Caco-2 (cell line): ENCODE data around the gene GNG3. TPM values are rescaled to one million over a fixed set of nuclear protein-coding genes. Genes with fewer than 3 reads are reported as not detected.

Experiments
- BruUV-seq: library from RNA; stranded (reverse); fragments of 400-500 nt; replicated peaks from 2 replicates; lab custom pipeline; 2021; lab: Mats Ljungman, UMichigan
- CTCF ChIA-PET: fragments of 300-600 bp; sonication (Branson Sonifier 250); formaldehyde crosslinking; loops from one replicate; lab custom pipeline; 2022; ENCODE audit warnings: antibody characterized with exemption; lab: Charles Lee
- POLR2A ChIA-PET: fragments of 300-600 bp; sonication (Branson Sonifier 250); formaldehyde crosslinking; loops from one replicate; lab custom pipeline; 2022; ENCODE audit warnings: antibody characterized with exemption; lab: Charles Lee
- DNase-seq, 2 experiments: peaks; one replicate each; pipeline versions ENCODE4 v3.0.0 to v3.0.0-alpha.2; 2020 to 2022
- H3K27me3 ChIP-seq: replicated peaks from 2 replicates; pipeline ENCODE4 v1.6.0; 2011; ENCODE audit warnings: low read length; ENCODE audit not compliant: control insufficient read depth, insufficient read depth
- H3K36me3 ChIP-seq: 2 replicates; pipeline ENCODE4 v1.5.1; 2011; ENCODE audit warnings: low read length; ENCODE audit not compliant: control insufficient read depth, insufficient read depth
- H3K4me1 ChIP-seq: fragments of 250-450 bp; sonication (Bioruptor Pico); 2 replicates; pipeline ENCODE4 v1.5.1; 2020; ENCODE audit warnings: mild to moderate bottlenecking
- H3K4me3 ChIP-seq: 2 replicates; pipeline ENCODE4 v1.5.1; 2011; ENCODE audit warnings: low read depth, mild to moderate bottlenecking, control low read depth, low read length
- H3K9me3 ChIP-seq: fragments of 250-450 bp; sonication (Bioruptor Pico); 2 replicates; pipeline ENCODE4 v1.5.1; 2020; ENCODE audit warnings: mild to moderate bottlenecking, moderate library complexity
- H3K27ac Mint-ChIP-seq: one replicate; pipeline ENCODE4 v1.8.0; 2022; ENCODE audit warnings: mixed read lengths; ENCODE audit not compliant: unreplicated experiment
- H3K27me3 Mint-ChIP-seq: one replicate; pipeline ENCODE4 v1.8.0; 2022; ENCODE audit warnings: mixed read lengths; ENCODE audit not compliant: insufficient read depth, unreplicated experiment
- H3K36me3 Mint-ChIP-seq: one replicate; pipeline ENCODE4 v1.8.0; 2022; ENCODE audit warnings: mild to moderate bottlenecking, mixed read lengths; ENCODE audit not compliant: insufficient read depth, unreplicated experiment
- H3K4me1 Mint-ChIP-seq: one replicate; pipeline ENCODE4 v1.8.0; 2022; ENCODE audit warnings: low read depth, mixed read lengths; ENCODE audit not compliant: unreplicated experiment
- H3K4me3 Mint-ChIP-seq: one replicate; pipeline ENCODE4 v1.8.0; 2022; ENCODE audit warnings: mild to moderate bottlenecking, moderate library complexity, mixed read lengths; ENCODE audit not compliant: unreplicated experiment
- H3K9me3 Mint-ChIP-seq: one replicate; pipeline ENCODE4 v1.8.0; 2022; ENCODE audit warnings: mixed read lengths; ENCODE audit not compliant: unreplicated experiment
- CTCF ChIP-seq, 2 experiments: fragments of 200-600 bp in 1 of 2; IDR thresholded peaks; 1 replicate in 1 of 2; 2 replicates in 1 of 2; pipeline versions ENCODE4 v1.5.1 to v1.8.0; 2011 to 2022; ENCODE audit warnings: antibody characterized with exemption in 1 of 2, control low read depth in 1 of 2, inconsistent platforms in 1 of 2, low read depth in 1 of 2, low read length in 1 of 2, mild to moderate bottlenecking in 1 of 2, moderate library complexity in 1 of 2; ENCODE audit not compliant: insufficient read depth in 1 of 2, severe bottlenecking in 1 of 2, unreplicated experiment in 1 of 2
- intact Hi-C: fragments of 100-400 bp; cut with micrococcal nuclease; formaldehyde crosslinking; loops from one replicate; pipeline ENCODE4 v1.10.0; 2022; ENCODE audit not compliant: unreplicated experiment
- total RNA-seq: library from RNA; stranded (reverse); gene quantifications from 2 replicates; pipeline ENCODE4 v1.2.3, GENCODE V29; 2022

Gene GNG3
- total RNA-seq, 1 experiment from 2014 or later: not detected

GRCh38 chr11:62716816-62717215, 9.3 kb downstream of the GNG3 start:
- H3K36me3 Mint-ChIP-seq: peaks cover 100% of the 10 kb centered on the region
- H3K27ac Mint-ChIP-seq: no peak overlapping the region
- intact Hi-C loops: no loop called here
- H3K4me3 Mint-ChIP-seq: no peak overlapping the region
- H3K27me3 Mint-ChIP-seq: no peaks in the 10 kb centered on the region
- no peak for DNase-seq
- no peaks in the 10 kb centered on the region for H3K9me3 Mint-ChIP-seq
- H3K27me3 ChIP-seq: no peaks in the 10 kb centered on the region
- H3K36me3 ChIP-seq: peaks cover 21% of the 10 kb centered on the region
- peaks cover 39% of the 10 kb centered on the region for H3K4me1 Mint-ChIP-seq
- peaks cover 24% of the 10 kb centered on the region for H3K4me1 ChIP-seq
- ChIA-PET CTCF (no interaction called here), POLR2A (no interaction called here)
- BruUV-seq: no TSS peak
- H3K4me3 ChIP-seq: no peak overlapping the region
- H3K9me3 ChIP-seq: no peaks in the 10 kb centered on the region
- no peak for TF ChIP-seq CTCF (IDR thresholded peaks at IDR 0.05; ENCODE audit: insufficient read depth in 1 of 2, low read depth in 1 of 2, low read length in 1 of 2, severe bottlenecking in 1 of 2, unreplicated experiment in 1 of 2)

- ChIA-PET POLR2A (interaction anchor here (0.8 kb wide), 1 partner anchor 39 kb away, joined by 5 read pairs; no protein-coding TSS in a partner anchor), CTCF (no interaction called here)
- H3K4me3 ChIP-seq: no peak overlapping the region
- H3K4me1 ChIP-seq: peaks cover 15% of the 10 kb centered on the region; the same call in 1 of the 2 replicates
- DNase-seq: no peak
- H3K36me3 ChIP-seq: peaks cover 21% of the 10 kb centered on the region
- Mint-ChIP-seq H3K27me3 (no peaks in the 10 kb centered on the region), H3K4me1 (peaks cover 42% of the 10 kb centered on the region), H3K9me3 (no peaks in the 10 kb centered on the region), H3K27ac (no peak overlapping the region), H3K36me3 (peaks cover 100% of the 10 kb centered on the region), H3K4me3 (no peak overlapping the region)
- no peaks in the 10 kb centered on the region for H3K27me3 ChIP-seq
- intact Hi-C loops: no loop called here
- TF ChIP-seq CTCF (IDR thresholded peaks at IDR 0.05; ENCODE audit: insufficient read depth in 1 of 2, low read depth in 1 of 2, low read length in 1 of 2, severe bottlenecking in 1 of 2, unreplicated experiment in 1 of 2): no peak
- BruUV-seq: no TSS peak
- H3K9me3 ChIP-seq: no peaks in the 10 kb centered on the region
These were observed 12.0 kb downstream of the GNG3 start for GRCh38 chr11:62719302-62719978.

- peak overlapping the region; percentile 37 for H3K27ac Mint-ChIP-seq
- H3K9me3 Mint-ChIP-seq: no peaks in the 10 kb centered on the region
- H3K4me3 Mint-ChIP-seq: peak overlapping the region; percentile 25
- POLR2A ChIA-PET: no interaction called here
- H3K9me3 ChIP-seq: no peaks in the 10 kb centered on the region
- DNase-seq: peak; percentile 73 to 80
- peaks cover 23% of the 10 kb centered on the region for H3K4me1 ChIP-seq
- TSS peak; percentile 26 for BruUV-seq
- H3K36me3 Mint-ChIP-seq: peaks cover 100% of the 10 kb centered on the region
- H3K4me3 ChIP-seq: no peak overlapping the region
- peaks cover 14% of the 10 kb centered on the region for H3K36me3 ChIP-seq
- peak; percentile 49 to 54 for TF ChIP-seq CTCF (IDR thresholded peaks at IDR 0.05; ENCODE audit: insufficient read depth in 1 of 2, low read depth in 1 of 2, low read length in 1 of 2, severe bottlenecking in 1 of 2, unreplicated experiment in 1 of 2)
- peaks cover 36% of the 10 kb centered on the region for H3K4me1 Mint-ChIP-seq
- H3K27me3 ChIP-seq: no peaks in the 10 kb centered on the region
- no peaks in the 10 kb centered on the region for H3K27me3 Mint-ChIP-seq
- intact Hi-C loops: loop anchor here (1.0 to 10.0 kb wide), 3 partner anchors 9 to 133 kb away; no protein-coding TSS in a partner anchor
- CTCF ChIA-PET: no interaction called here
These were observed 14.5 kb downstream of the GNG3 start for GRCh38 chr11:62721994-62722393.
